ENCODE measurements around the gene SLC5A9. TPM values are rescaled to one million over a fixed set of nuclear protein-coding genes. Genes with fewer than 3 reads are reported as not detected.
"Not testable (repeated sequence)": the region's sequence is repeated elsewhere in the genome, so short reads cannot be mapped to it uniquely, and the experiment has no call there.

SLC5A9 gene
- total RNA-seq, 2 experiments from 2014 or later: not detected

DNA sequence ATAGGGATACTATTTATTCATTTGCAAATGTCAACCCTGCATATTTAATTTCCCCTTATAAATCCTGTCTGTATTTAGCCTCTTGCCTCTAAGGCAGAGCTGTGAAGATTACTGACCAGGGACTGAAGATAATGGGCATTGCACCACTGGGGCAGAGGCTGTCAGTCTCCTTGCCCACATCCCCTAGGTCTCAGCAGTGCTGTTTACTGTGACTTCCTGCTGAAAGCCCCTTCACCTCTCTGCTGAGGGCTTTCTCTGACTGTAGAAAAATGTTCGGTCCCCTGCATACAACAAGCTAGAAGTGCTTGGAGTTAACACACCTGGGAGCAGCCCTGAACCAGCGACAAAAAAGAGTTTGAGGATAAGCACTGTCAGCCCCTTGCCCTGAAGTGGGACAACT lies 28.8 kb downstream of the SLC5A9 start:
- DNase-seq: no peak
- H3K9me3 Mint-ChIP-seq: no peaks in the 10 kb centered on the region
- H3K4me3 Mint-ChIP-seq: no peak overlapping the region
- H3K4me1 Mint-ChIP-seq (ENCODE audit: low read depth): no peaks in the 10 kb centered on the region
- CTCF ChIA-PET: interaction anchor here (0.7 kb wide), 1 partner anchor 188 kb away, joined by 3 read pairs; no protein-coding TSS in a partner anchor
- peaks cover 6% of the 10 kb centered on the region for H3K27me3 Mint-ChIP-seq (ENCODE audit: low read depth)
- no peaks in the 10 kb centered on the region for H3K36me3 Mint-ChIP-seq (ENCODE audit: low read depth)
- H3K27ac Mint-ChIP-seq: no peak overlapping the region
- intact Hi-C loops (cut with micrococcal nuclease): no loop called here

DNA sequence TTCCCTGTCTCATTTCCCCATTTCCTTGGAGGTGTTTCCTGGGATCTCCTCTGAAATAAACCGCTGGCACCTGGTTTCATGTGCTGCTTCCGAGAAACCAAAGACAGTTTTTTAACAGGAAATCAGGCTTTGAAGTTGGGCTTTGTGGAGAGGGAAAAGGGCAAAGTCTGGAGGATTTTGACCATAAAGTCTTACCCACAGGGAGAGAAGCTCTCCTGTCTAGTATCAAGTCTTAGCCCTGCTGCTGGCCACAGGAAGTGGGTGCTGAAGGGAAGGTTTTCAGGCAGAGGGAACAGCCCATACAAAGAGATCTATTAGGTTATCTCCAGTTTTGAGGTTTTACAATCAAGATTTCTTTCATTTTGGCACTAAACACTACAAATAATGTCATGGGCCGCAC lies 29.3 kb downstream of the SLC5A9 start:
- no peak overlapping the region for H3K4me3 Mint-ChIP-seq
- H3K9me3 Mint-ChIP-seq: no peaks in the 10 kb centered on the region
- intact Hi-C loops (cut with micrococcal nuclease): no loop called here
- peaks cover 6% of the 10 kb centered on the region for H3K27me3 Mint-ChIP-seq (ENCODE audit: low read depth)
- CTCF ChIA-PET: interaction anchor here (0.7 kb wide), 1 partner anchor 189 kb away, joined by 3 read pairs; no protein-coding TSS in a partner anchor
- no peak for DNase-seq
- no peak overlapping the region for H3K27ac Mint-ChIP-seq
- H3K36me3 Mint-ChIP-seq (ENCODE audit: low read depth): no peaks in the 10 kb centered on the region
- no peaks in the 10 kb centered on the region for H3K4me1 Mint-ChIP-seq (ENCODE audit: low read depth)

DNA sequence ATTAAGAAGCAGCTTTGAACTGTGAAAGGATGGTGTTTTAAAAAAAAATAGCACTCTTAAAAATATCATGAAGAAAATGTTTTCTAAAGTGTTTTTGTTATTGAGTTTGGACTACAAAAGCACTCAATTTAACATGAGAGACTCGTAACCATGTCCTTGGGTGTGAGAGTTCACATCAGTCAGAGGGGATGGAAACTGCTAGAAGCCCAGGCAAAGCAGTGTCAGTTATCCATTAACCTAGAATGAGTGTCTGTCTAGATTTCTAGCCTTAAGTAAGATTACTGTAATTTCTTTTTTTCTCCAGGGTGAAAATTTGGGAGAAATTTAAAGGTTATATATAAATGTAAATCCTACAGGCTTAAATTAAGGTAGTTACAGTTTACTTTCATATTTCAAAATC lies 31.7 kb downstream of the SLC5A9 start:
- Mint-ChIP-seq H3K4me3 (no peak overlapping the region), H3K9me3 (no peaks in the 10 kb centered on the region), H3K27ac (no peak overlapping the region), H3K27me3 (ENCODE audit: low read depth) (peaks cover 2% of the 10 kb centered on the region), H3K4me1 (ENCODE audit: low read depth) (no peaks in the 10 kb centered on the region), H3K36me3 (ENCODE audit: low read depth) (no peaks in the 10 kb centered on the region)
- DNase-seq: no peak
- intact Hi-C loops (cut with micrococcal nuclease): no loop called here
- CTCF ChIA-PET: no interaction called here

- intact Hi-C loops (cut with micrococcal nuclease): no loop called here
- DNase-seq: no peak
- H3K9me3 Mint-ChIP-seq: no peaks in the 10 kb centered on the region
- peaks cover 3% of the 10 kb centered on the region for H3K27me3 Mint-ChIP-seq (ENCODE audit: low read depth)
- H3K4me1 Mint-ChIP-seq (ENCODE audit: low read depth): no peaks in the 10 kb centered on the region
- CTCF ChIA-PET: no interaction called here
- H3K4me3 Mint-ChIP-seq: no peak overlapping the region
- H3K36me3 Mint-ChIP-seq (ENCODE audit: low read depth): no peaks in the 10 kb centered on the region
- H3K27ac Mint-ChIP-seq: no peak overlapping the region
Measured at GRCh38 chr1:48258106-48258505, 35.6 kb downstream of the SLC5A9 start.

- CTCF ChIA-PET: no interaction called here
- peaks cover 3% of the 10 kb centered on the region for H3K27me3 Mint-ChIP-seq (ENCODE audit: low read depth)
- no peaks in the 10 kb centered on the region for H3K9me3 Mint-ChIP-seq
- intact Hi-C loops (cut with micrococcal nuclease): no loop called here
- DNase-seq: no peak
- H3K4me1 Mint-ChIP-seq (ENCODE audit: low read depth): no peaks in the 10 kb centered on the region
- no peaks in the 10 kb centered on the region for H3K36me3 Mint-ChIP-seq (ENCODE audit: low read depth)
- H3K4me3 Mint-ChIP-seq: no peak overlapping the region
- no peak overlapping the region for H3K27ac Mint-ChIP-seq
Measured at GRCh38 chr1:48261881-48262400, 39.4 kb downstream of the SLC5A9 start.

GRCh38 chr1:48263041-48263440 lies 40.5 kb downstream of the SLC5A9 start:
- Mint-ChIP-seq H3K27me3 (ENCODE audit: low read depth) (peaks cover 3% of the 10 kb centered on the region), H3K36me3 (ENCODE audit: low read depth) (no peaks in the 10 kb centered on the region), H3K4me3 (no peak overlapping the region), H3K4me1 (ENCODE audit: low read depth) (no peaks in the 10 kb centered on the region), H3K9me3 (no peaks in the 10 kb centered on the region), H3K27ac (no peak overlapping the region)
- intact Hi-C loops (cut with micrococcal nuclease): no loop called here
- DNase-seq: no peak
- CTCF ChIA-PET: no interaction called here

GRCh38 chr1:48266576-48266975 lies 44.1 kb downstream of the SLC5A9 start:
- intact Hi-C loops (cut with micrococcal nuclease): no loop called here
- no peak overlapping the region for H3K4me3 Mint-ChIP-seq
- CTCF ChIA-PET: interaction anchor here (1.1 kb wide), 1 partner anchor 63 kb away, joined by 3 read pairs; no protein-coding TSS in a partner anchor
- no peaks in the 10 kb centered on the region for H3K9me3 Mint-ChIP-seq
- H3K4me1 Mint-ChIP-seq (ENCODE audit: low read depth): no peaks in the 10 kb centered on the region
- no peaks in the 10 kb centered on the region for H3K36me3 Mint-ChIP-seq (ENCODE audit: low read depth)
- no peak overlapping the region for H3K27ac Mint-ChIP-seq
- no peak for DNase-seq
- peaks cover under 1% of the 10 kb centered on the region for H3K27me3 Mint-ChIP-seq (ENCODE audit: low read depth)

DNA sequence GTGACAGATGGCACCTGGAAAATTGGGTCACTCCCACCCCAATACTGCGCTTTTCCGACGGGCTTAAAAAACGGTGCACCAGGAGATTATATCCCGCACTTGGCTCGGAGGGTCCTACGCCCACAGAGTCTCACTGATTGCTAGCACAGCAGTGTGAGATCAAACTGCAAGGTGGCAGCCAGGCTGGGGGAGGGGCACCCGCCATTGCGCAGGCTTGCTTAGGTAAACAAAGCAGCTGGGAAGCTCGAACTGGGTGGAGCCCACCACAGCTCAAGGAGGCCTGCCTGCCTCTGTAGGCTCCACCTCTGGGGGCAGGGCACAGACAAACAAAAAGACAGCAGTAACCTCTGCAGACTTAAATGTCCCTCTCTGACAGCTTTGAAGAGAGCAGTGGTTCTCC lies 54.9 kb downstream of the SLC5A9 start:
- H3K4me1 Mint-ChIP-seq (ENCODE audit: low read depth); H3K4me3 Mint-ChIP-seq; H3K9me3 Mint-ChIP-seq; intact Hi-C loops (cut with micrococcal nuclease); H3K36me3 Mint-ChIP-seq (ENCODE audit: low read depth); DNase-seq; H3K27ac Mint-ChIP-seq; H3K27me3 Mint-ChIP-seq (ENCODE audit: low read depth); CTCF ChIA-PET: not testable (repeated sequence)

DNA sequence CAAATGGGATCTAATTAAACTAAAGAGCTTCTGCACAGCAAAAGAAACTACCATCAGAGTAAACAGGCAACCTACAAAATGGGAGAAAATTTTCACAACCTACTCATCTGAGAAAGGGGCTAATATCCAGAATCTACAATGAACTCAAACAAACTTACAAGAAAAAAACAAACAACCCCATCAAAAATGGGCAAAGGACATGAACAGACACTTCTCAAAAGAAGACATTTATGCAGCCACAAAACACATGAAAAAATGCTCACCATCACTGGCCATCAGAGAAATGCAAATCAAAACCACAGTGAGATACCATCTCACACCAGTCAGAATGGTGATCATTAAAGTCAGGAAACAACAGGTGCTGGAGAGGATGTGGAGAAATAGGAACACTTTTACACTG lies 59.8 kb downstream of the SLC5A9 start:
- H3K27ac Mint-ChIP-seq; H3K4me1 Mint-ChIP-seq (ENCODE audit: low read depth); H3K9me3 Mint-ChIP-seq; DNase-seq; H3K36me3 Mint-ChIP-seq (ENCODE audit: low read depth); intact Hi-C loops (cut with micrococcal nuclease); H3K4me3 Mint-ChIP-seq; CTCF ChIA-PET: not testable (repeated sequence)
- peaks cover 15% of the 10 kb centered on the region for H3K27me3 Mint-ChIP-seq (ENCODE audit: low read depth)

GRCh38 chr1:48284696-48285420 lies 62.3 kb downstream of the SLC5A9 start:
- intact Hi-C loops (cut with micrococcal nuclease); H3K27me3 Mint-ChIP-seq (ENCODE audit: low read depth); H3K9me3 Mint-ChIP-seq; H3K4me1 Mint-ChIP-seq (ENCODE audit: low read depth); H3K36me3 Mint-ChIP-seq (ENCODE audit: low read depth); H3K4me3 Mint-ChIP-seq; DNase-seq; H3K27ac Mint-ChIP-seq: not testable (repeated sequence)
- CTCF ChIA-PET: interaction anchor here (0.6 kb wide), 1 partner anchor 153 kb away, joined by 4 read pairs; no protein-coding TSS in a partner anchor

GRCh38 chr1:48285525-48285924 lies 63.0 kb downstream of the SLC5A9 start:
- Mint-ChIP-seq H3K9me3 (peaks cover 6% of the 10 kb centered on the region), H3K27me3 (ENCODE audit: low read depth) (peaks cover 6% of the 10 kb centered on the region), H3K4me1 (ENCODE audit: low read depth) (no peaks in the 10 kb centered on the region), H3K27ac (no peak overlapping the region), H3K36me3 (ENCODE audit: low read depth) (no peaks in the 10 kb centered on the region), H3K4me3 (no peak overlapping the region)
- intact Hi-C loops (cut with micrococcal nuclease): no loop called here
- CTCF ChIA-PET: no interaction called here
- DNase-seq: no peak

DNA sequence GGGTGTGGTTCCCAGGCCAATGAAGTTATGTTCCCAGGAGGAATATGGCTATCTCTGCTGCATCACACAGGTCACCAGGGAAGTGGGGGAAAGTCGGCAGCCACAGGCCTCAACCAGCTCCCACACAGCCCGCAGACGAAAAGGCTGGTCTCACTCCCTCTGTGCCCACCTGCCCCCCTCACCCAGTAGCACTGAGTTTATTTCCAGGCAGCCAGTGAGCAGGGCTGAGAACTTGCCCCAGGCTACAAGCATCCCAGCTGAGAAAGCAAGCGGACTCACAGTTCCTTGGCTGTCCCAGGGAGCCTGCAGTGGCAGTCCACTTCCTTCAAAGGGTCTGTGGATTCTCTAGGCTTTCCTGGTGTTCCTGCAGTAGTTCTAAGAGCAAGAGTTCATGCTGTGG lies 68.9 kb downstream of the SLC5A9 start:
- Mint-ChIP-seq H3K9me3 (no peaks in the 10 kb centered on the region), H3K4me1 (ENCODE audit: low read depth) (no peaks in the 10 kb centered on the region), H3K27ac (no peak overlapping the region), H3K36me3 (ENCODE audit: low read depth) (no peaks in the 10 kb centered on the region), H3K4me3 (no peak overlapping the region), H3K27me3 (ENCODE audit: low read depth) (no peaks in the 10 kb centered on the region)
- intact Hi-C loops (cut with micrococcal nuclease): no loop called here
- CTCF ChIA-PET: no interaction called here
- no peak for DNase-seq

GRCh38 chr1:48292706-48293105 lies 70.2 kb downstream of the SLC5A9 start:
- CTCF ChIA-PET: no interaction called here
- intact Hi-C loops (cut with micrococcal nuclease): no loop called here
- Mint-ChIP-seq H3K4me3 (no peak overlapping the region), H3K4me1 (ENCODE audit: low read depth) (no peaks in the 10 kb centered on the region), H3K9me3 (no peaks in the 10 kb centered on the region), H3K27me3 (ENCODE audit: low read depth) (no peaks in the 10 kb centered on the region), H3K36me3 (ENCODE audit: low read depth) (no peaks in the 10 kb centered on the region), H3K27ac (no peak overlapping the region)
- no peak for DNase-seq
